ENCODE measurements around the gene SBSN.
A peak's percentile ranks its signal among the peaks of the same experiment; 100 is the strongest.

The SBSN gene

DNA sequence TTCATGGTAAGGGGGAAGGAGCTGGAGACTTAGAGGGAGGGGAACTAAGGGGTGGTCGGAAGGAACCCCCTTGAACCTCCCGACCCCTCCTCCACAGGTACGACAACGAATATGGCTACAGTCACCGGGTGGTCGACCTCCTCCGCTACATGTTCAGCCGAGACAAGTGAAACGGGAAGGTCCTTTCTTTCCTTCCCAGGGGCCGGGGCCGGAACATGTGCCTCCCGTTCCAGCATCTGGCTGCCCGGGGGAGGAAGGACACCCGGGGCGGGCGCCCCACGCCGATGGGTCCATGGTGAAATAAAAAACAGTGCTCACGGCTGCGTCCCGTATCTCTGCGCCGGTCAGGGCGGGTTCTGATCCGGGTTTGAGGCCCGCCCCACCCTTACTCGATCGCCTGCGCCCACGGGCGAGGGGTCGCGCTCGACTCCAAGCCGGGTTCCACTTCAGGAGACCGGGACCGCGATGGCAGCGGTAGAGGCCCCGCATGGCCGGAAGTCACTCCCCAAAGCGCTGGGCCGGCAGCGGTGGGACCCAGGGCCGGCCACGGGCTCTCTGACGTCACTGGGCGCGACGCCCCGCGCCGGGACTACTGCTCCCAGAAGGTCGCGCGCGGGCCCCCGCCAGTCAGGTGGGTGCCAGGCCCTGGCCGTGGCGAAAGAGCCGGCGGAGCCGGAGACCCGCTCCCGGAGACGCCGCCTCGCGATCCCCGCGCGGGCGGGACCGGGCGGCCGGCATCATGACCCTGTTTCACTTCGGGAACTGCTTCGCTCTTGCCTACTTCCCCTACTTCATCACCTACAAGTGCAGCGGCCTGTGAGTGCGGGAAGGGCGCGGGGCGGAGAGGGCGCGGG is 17.1 kb upstream of the SBSN start, which contains the start of gene TMEM147:
TMEM147 (plus strand) TSS at position 626 of the 854 bp plus-strand sequence; CDS start at position 740, 114 bp downstream.
- Histone ChIP-seq H3K4me3 (ENCODE audit: severe bottlenecking) (peak within 1 kb of the TSS; percentile 65), H3K9me3 (ENCODE audit: severe bottlenecking) (no peaks in the 10 kb centered on the region), H3K4me1 (ENCODE audit: insufficient read depth, poor library complexity, severe bottlenecking) (peaks cover 6% of the 10 kb centered on the region), H3K36me3 (ENCODE audit: low read depth) (peaks cover 21% of the 10 kb centered on the region), H3K27ac (ENCODE audit: poor library complexity, severe bottlenecking) (peak within 1 kb of the TSS; percentile 31), H3K27me3 (ENCODE audit: insufficient read depth, poor library complexity, severe bottlenecking) (no peaks in the 10 kb centered on the region)
- TF ChIP-seq CTCF (IDR thresholded peaks at IDR 0.05; ENCODE audit: poor library complexity, severe bottlenecking), result no peak
- DNase-seq (ENCODE audit: low spot score), result peak; percentile 93
- peak; percentile 91 for ATAC-seq (ENCODE audit: low read depth)

- TF ChIP-seq CTCF (IDR thresholded peaks at IDR 0.05; ENCODE audit: poor library complexity, severe bottlenecking), result no peak
- Histone ChIP-seq H3K36me3 (ENCODE audit: low read depth) (peaks cover 21% of the 10 kb centered on the region), H3K27me3 (ENCODE audit: insufficient read depth, poor library complexity, severe bottlenecking) (no peaks in the 10 kb centered on the region), H3K27ac (ENCODE audit: poor library complexity, severe bottlenecking) (peak overlapping the region; percentile 31), H3K4me3 (ENCODE audit: severe bottlenecking) (peak overlapping the region; percentile 65), H3K4me1 (ENCODE audit: insufficient read depth, poor library complexity, severe bottlenecking) (peaks cover 6% of the 10 kb centered on the region), H3K9me3 (ENCODE audit: severe bottlenecking) (no peaks in the 10 kb centered on the region)
- DNase-seq (ENCODE audit: low spot score) (no peak), ATAC-seq (ENCODE audit: low read depth) (no peak)
These were observed 16.1 kb upstream of the SBSN start for GRCh38 chr19:35544110-35544802.

DNA sequence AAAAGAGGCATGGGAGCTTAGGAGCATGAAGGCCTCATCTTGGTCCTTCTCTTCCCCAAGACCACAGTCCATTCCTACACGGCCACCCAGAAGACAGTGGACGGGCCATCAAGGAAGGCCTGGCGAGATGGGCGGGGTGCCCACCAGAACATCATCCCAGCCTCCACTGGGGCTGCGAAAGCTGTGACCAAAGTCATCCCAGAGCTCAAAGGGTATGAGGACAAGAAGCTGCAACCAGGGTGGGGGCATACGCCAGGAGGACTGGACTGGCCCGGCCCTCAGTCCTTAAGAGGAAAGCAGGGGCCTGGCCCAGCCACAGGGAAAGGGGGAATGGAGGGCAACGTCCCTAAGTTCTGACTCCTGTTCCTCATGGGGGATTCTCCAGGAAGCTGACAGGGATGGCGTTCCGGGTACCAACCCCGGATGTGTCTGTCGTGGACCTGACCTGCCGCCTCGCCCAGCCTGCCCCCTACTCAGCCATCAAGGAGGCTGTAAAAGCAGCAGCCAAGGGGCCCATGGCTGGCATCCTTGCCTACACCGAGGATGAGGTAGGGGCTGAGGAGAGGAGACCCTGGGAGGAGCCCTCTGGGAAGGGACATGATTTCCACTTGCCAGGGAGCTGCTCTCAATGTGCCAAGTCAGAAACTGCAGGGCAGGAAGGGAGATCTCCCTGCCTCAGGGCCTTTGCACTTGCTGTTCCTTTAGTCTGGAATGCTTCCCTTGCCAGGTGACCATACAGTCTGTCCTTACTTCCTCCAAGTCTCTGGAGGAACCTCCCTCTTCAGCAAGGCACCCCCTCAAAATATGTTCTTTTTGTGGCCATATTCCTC is 15.4 kb upstream of the SBSN start:
- Histone ChIP-seq H3K36me3 (ENCODE audit: low read depth) (peaks cover 21% of the 10 kb centered on the region), H3K9me3 (ENCODE audit: severe bottlenecking) (no peaks in the 10 kb centered on the region), H3K4me3 (ENCODE audit: severe bottlenecking) (no peak overlapping the region), H3K27ac (ENCODE audit: poor library complexity, severe bottlenecking) (no peak overlapping the region), H3K27me3 (ENCODE audit: insufficient read depth, poor library complexity, severe bottlenecking) (no peaks in the 10 kb centered on the region), H3K4me1 (ENCODE audit: insufficient read depth, poor library complexity, severe bottlenecking) (peaks cover 6% of the 10 kb centered on the region)
- DNase-seq (ENCODE audit: low spot score), result no peak
- no peak for TF ChIP-seq CTCF (IDR thresholded peaks at IDR 0.05; ENCODE audit: poor library complexity, severe bottlenecking)
- no peak for ATAC-seq (ENCODE audit: low read depth)

GRCh38 chr19:35542209-35542608 is 14.1 kb upstream of the SBSN start:
- no peak for TF ChIP-seq CTCF (IDR thresholded peaks at IDR 0.05; ENCODE audit: poor library complexity, severe bottlenecking)
- H3K27ac ChIP-seq (ENCODE audit: poor library complexity, severe bottlenecking), result no peak overlapping the region
- peaks cover 6% of the 10 kb centered on the region for H3K4me1 ChIP-seq (ENCODE audit: insufficient read depth, poor library complexity, severe bottlenecking)
- ATAC-seq (ENCODE audit: low read depth), result no peak
- no peak overlapping the region for H3K4me3 ChIP-seq (ENCODE audit: severe bottlenecking)
- peaks cover 14% of the 10 kb centered on the region for H3K36me3 ChIP-seq (ENCODE audit: low read depth)
- H3K9me3 ChIP-seq (ENCODE audit: severe bottlenecking), result no peaks in the 10 kb centered on the region
- H3K27me3 ChIP-seq (ENCODE audit: insufficient read depth, poor library complexity, severe bottlenecking), result no peaks in the 10 kb centered on the region
- no peak for DNase-seq (ENCODE audit: low spot score)
